Activated effector memory CD4-positive, alpha-beta T cell treated with Interleukin-2 at 50 U/mL for 16 hours (primary cell): ENCODE data around the gene LTBP1.
"Not testable (repeated sequence)": the region's sequence is repeated elsewhere in the genome, so short reads cannot be mapped to it uniquely, and the experiment has no call there.

Experiments used
- DNase-seq: peaks from one replicate; pipeline ENCODE4 v3.0.0-alpha.2; 2020

The LTBP1 gene

GRCh38 chr2:33404321-33404720 lies 457.6 kb downstream of the LTBP1 start:
- DNase-seq: no peak

- no peak for DNase-seq
Observed at GRCh38 chr2:33406622-33407021, 459.9 kb downstream of the LTBP1 start.

- DNase-seq: no peak
Observed at GRCh38 chr2:33408109-33408508, 461.4 kb downstream of the LTBP1 start.

GRCh38 chr2:33409417-33409955 lies 462.7 kb downstream of the LTBP1 start:
- no peak for DNase-seq

- DNase-seq: no peak
Observed at GRCh38 chr2:33411765-33412164, 465.0 kb downstream of the LTBP1 start.

GRCh38 chr2:33412920-33413319 lies 466.2 kb downstream of the LTBP1 start:
- no peak for DNase-seq

- no peak for DNase-seq
Observed at GRCh38 chr2:33419581-33420200, 472.9 kb downstream of the LTBP1 start.

GRCh38 chr2:33420726-33421125 lies 474.0 kb downstream of the LTBP1 start:
- DNase-seq: no peak

- DNase-seq: no peak
Observed at GRCh38 chr2:33421820-33422219, 475.1 kb downstream of the LTBP1 start.

GRCh38 chr2:33425161-33425560 lies 478.4 kb downstream of the LTBP1 start:
- DNase-seq: no peak

- no peak for DNase-seq
Observed at GRCh38 chr2:33425586-33426031, 478.9 kb downstream of the LTBP1 start.

GRCh38 chr2:33426666-33427231 lies 480.0 kb downstream of the LTBP1 start:
- DNase-seq: no peak

- DNase-seq: no peak
Observed at GRCh38 chr2:33430077-33430476, 483.3 kb downstream of the LTBP1 start.

- DNase-seq: no peak
Observed at GRCh38 chr2:33430856-33431255, 484.1 kb downstream of the LTBP1 start.

- DNase-seq: no peak
Observed at GRCh38 chr2:33432871-33433270, 486.1 kb downstream of the LTBP1 start.

- no peak for DNase-seq
Observed at GRCh38 chr2:33433279-33434235, 486.8 kb downstream of the LTBP1 start.

- DNase-seq: no peak
Observed at GRCh38 chr2:33435518-33435917, 488.8 kb downstream of the LTBP1 start.

- no peak for DNase-seq
Observed at GRCh38 chr2:33436083-33436482, 489.3 kb downstream of the LTBP1 start.

GRCh38 chr2:33437297-33437696 lies 490.5 kb downstream of the LTBP1 start:
- DNase-seq: no peak

GRCh38 chr2:33437815-33438214 lies 491.1 kb downstream of the LTBP1 start:
- no peak for DNase-seq

GRCh38 chr2:33441235-33441810 lies 494.6 kb downstream of the LTBP1 start:
- no peak for DNase-seq

- not testable (repeated sequence) for DNase-seq
Observed at GRCh38 chr2:33442052-33442451, 495.3 kb downstream of the LTBP1 start.

- DNase-seq: no peak
Observed at GRCh38 chr2:33442528-33443079, 495.9 kb downstream of the LTBP1 start.
